Kidney epithelial cell (primary cell): ENCODE measurements around the gene NDUFB1. TPM values are rescaled to one million over a fixed set of nuclear protein-coding genes. Genes with fewer than 3 reads are reported as not detected.

Source experiments
- DNase-seq: peaks from one replicate; pipeline ENCODE4 v3.0.0-alpha.2; 2010; ENCODE audit warnings: low read depth
- H3K27me3 ChIP-seq: 2 replicates; pipeline ENCODE4 v1.6.0; 2011; ENCODE audit warnings: low read length; ENCODE audit not compliant: control insufficient read depth, insufficient read depth
- H3K36me3 ChIP-seq: 2 replicates; pipeline ENCODE4 v1.5.1; 2011; ENCODE audit warnings: low read length; ENCODE audit not compliant: control insufficient read depth, insufficient read depth
- H3K4me3 ChIP-seq: 2 replicates; pipeline ENCODE4 v1.5.1; 2011; ENCODE audit warnings: low read depth, mild to moderate bottlenecking, control low read depth, low read length
- total RNA-seq: library from RNA; depleted of rRNA; stranded (reverse); fragments of >200 nt; gene quantifications from 2 replicates; pipeline ENCODE4 v1.2.3, GENCODE V29; 2015
- TF ChIP-seq, protein P1 (sequence below): IDR thresholded peaks from 2 replicates; pipeline ENCODE4 v1.5.1; 2011; ENCODE audit warnings: mild to moderate bottlenecking, moderate library complexity, low read length, control low read depth, inconsistent platforms; ENCODE audit not compliant: insufficient read depth, poor library complexity, severe bottlenecking

NDUFB1 gene
- total RNA-seq, 1 donor from 2014 or later = 305 TPM

DNA sequence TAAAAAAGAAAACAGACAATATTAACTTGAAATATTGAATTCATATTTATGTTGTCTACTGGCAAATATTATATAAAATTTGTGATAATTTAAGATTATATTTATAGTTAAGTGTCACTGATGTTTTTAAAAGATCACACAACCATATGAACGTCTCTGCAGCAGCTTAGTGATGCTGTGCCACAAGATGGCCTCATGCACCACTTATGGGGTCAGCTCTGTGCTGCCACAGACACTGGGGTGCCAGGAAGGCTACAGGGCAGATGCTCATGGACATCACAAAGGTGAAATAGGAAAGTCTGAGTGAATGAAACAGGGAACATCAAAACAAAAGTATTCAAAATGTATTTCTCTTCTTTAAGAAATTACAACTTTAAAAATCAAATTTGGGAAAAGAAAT, 28.2 kb downstream of the NDUFB1 start:
- DNase-seq = no peak
- no peaks in the 10 kb centered on the region for H3K27me3 ChIP-seq
- no peaks in the 10 kb centered on the region for H3K36me3 ChIP-seq
- TF ChIP-seq, protein P1, sequence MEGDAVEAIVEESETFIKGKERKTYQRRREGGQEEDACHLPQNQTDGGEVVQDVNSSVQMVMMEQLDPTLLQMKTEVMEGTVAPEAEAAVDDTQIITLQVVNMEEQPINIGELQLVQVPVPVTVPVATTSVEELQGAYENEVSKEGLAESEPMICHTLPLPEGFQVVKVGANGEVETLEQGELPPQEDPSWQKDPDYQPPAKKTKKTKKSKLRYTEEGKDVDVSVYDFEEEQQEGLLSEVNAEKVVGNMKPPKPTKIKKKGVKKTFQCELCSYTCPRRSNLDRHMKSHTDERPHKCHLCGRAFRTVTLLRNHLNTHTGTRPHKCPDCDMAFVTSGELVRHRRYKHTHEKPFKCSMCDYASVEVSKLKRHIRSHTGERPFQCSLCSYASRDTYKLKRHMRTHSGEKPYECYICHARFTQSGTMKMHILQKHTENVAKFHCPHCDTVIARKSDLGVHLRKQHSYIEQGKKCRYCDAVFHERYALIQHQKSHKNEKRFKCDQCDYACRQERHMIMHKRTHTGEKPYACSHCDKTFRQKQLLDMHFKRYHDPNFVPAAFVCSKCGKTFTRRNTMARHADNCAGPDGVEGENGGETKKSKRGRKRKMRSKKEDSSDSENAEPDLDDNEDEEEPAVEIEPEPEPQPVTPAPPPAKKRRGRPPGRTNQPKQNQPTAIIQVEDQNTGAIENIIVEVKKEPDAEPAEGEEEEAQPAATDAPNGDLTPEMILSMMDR = no peak
- no peak overlapping the region for H3K4me3 ChIP-seq

DNA sequence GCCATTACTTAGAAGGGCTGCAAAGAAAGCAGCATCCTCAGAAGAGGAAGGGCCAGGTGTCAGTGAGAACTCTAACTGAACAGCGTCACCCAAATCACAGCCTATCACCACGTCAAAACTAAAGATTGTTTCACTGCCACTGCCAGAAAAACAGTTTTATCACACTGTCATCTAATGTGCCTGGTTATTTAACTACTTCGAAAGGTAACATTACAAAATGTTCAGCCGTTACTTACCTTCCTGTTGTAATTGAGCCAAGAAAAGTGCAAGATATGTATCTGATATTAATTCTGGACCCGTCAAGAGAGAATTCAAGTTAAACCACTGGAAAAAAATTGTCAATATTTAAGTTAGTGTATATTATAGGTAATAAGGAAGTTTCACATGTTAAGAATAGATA, 33.0 kb downstream of the NDUFB1 start:
- no peaks in the 10 kb centered on the region for H3K36me3 ChIP-seq
- DNase-seq = no peak
- H3K4me3 ChIP-seq = no peak overlapping the region
- TF ChIP-seq, protein P1 = no peak
- H3K27me3 ChIP-seq = no peaks in the 10 kb centered on the region

DNA sequence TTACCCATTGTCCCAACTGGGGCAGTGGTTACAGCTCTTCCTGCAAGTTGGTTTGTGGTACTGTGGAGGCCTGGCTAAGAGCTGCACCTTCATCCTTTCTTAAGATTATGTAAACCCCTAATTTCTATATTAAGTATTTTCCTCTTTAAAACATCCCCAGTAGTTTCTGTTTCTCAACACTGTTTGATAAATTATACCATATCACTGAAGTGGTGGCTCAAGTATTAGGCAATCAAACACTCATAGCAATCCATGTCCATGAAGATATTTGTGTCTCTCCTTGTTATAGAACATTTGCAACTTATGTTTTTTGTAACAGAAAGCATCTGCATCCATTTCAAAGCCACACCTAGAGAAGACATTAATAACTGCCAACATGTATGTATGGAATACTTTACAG, 47.0 kb downstream of the NDUFB1 start:
- TF ChIP-seq, protein P1 = no peak
- Histone ChIP-seq H3K27me3 (no peaks in the 10 kb centered on the region), H3K36me3 (no peaks in the 10 kb centered on the region), H3K4me3 (no peak overlapping the region)
- no peak for DNase-seq

Other genes starting within 250 kb of the NDUFB1 start
- gene FBLN5, start 174.0 kb downstream of the NDUFB1 start, total RNA-seq = 4.8 and 6.0 TPM in 2 replicates
- 19.4 and 32.7 TPM in 2 replicates for gene TRIP11, start 81.6 kb downstream of the NDUFB1 start, total RNA-seq
- gene ATXN3, start 15.1 kb downstream of the NDUFB1 start, total RNA-seq = 20.7 and 29.0 TPM in 2 replicates
- gene CPSF2, start 263 bp upstream of the NDUFB1 start, total RNA-seq = 53.7 and 56.7 TPM in 2 replicates
- gene SLC24A4, start 201.5 kb upstream of the NDUFB1 start, total RNA-seq = not detected in 2 replicates